ENCODE measurements around the gene ZNF621.

GRCh38 chr3:40534283-40534682, 9.5 kb downstream of the ZNF621 start:
- no peak for TF ChIP-seq CTCF (IDR thresholded peaks at IDR 0.05; ENCODE audit: poor library complexity)
- no peak for TF ChIP-seq EZH2 (IDR thresholded peaks at IDR 0.05; ENCODE audit: borderline replicate concordance)

Measured in hepatocyte (in vitro differentiated cells).